HT1080 (cell line): ENCODE results near the gene DDX6. TPM values are rescaled to one million over a fixed set of nuclear protein-coding genes. Genes with fewer than 3 reads are reported as not detected.
"Not testable (repeated sequence)": the region's sequence is repeated elsewhere in the genome, so short reads cannot be mapped to it uniquely, and the experiment has no call there.

Experiments used
- DNase-seq: peaks from one replicate; pipeline ENCODE4 v3.0.0-alpha.2; 2015; ENCODE audit warnings: low read depth
- total RNA-seq: library from RNA; depleted of rRNA; stranded (reverse); fragments of >200 nt; shearing (Covaris generic); gene quantifications from 2 replicates; pipeline ENCODE4 v1.2.3, GENCODE V29; 2014

DDX6 gene
- total RNA-seq, 1 experiment from 2014 or later, result 55.5 TPM

GRCh38 chr11:118744046-118744445, 46.9 kb downstream of the DDX6 start:
- DNase-seq, result no peak

GRCh38 chr11:118742304-118742703, 48.7 kb downstream of the DDX6 start:
- DNase-seq, result no peak

- no peak for DNase-seq
Observed at GRCh38 chr11:118740892-118741291, 50.1 kb downstream of the DDX6 start.

GRCh38 chr11:118735203-118735602, 55.8 kb downstream of the DDX6 start:
- DNase-seq, result no peak

GRCh38 chr11:118734031-118734430, 56.9 kb downstream of the DDX6 start:
- no peak for DNase-seq

- not testable (repeated sequence) for DNase-seq
Observed at GRCh38 chr11:118729753-118730152, 61.2 kb downstream of the DDX6 start.

GRCh38 chr11:118728112-118728511, 62.9 kb downstream of the DDX6 start:
- not testable (repeated sequence) for DNase-seq

GRCh38 chr11:118727721-118728066, 63.3 kb downstream of the DDX6 start:
- DNase-seq, result not testable (repeated sequence)

- DNase-seq, result not testable (repeated sequence)
Observed at GRCh38 chr11:118727001-118727720, 63.8 kb downstream of the DDX6 start.

- DNase-seq, result not testable (repeated sequence)
Observed at GRCh38 chr11:118721478-118722015, 69.4 kb downstream of the DDX6 start.

GRCh38 chr11:118720740-118721139, 70.2 kb downstream of the DDX6 start:
- not testable (repeated sequence) for DNase-seq

- DNase-seq, result not testable (repeated sequence)
Observed at GRCh38 chr11:118720078-118720477, 70.9 kb downstream of the DDX6 start.

- not testable (repeated sequence) for DNase-seq
Observed at GRCh38 chr11:118718562-118718961, 72.4 kb downstream of the DDX6 start.

GRCh38 chr11:118717733-118718132, 73.2 kb downstream of the DDX6 start:
- not testable (repeated sequence) for DNase-seq

GRCh38 chr11:118717221-118717620, 73.7 kb downstream of the DDX6 start:
- DNase-seq, result not testable (repeated sequence)

GRCh38 chr11:118715837-118716260, 75.1 kb downstream of the DDX6 start:
- no peak for DNase-seq

GRCh38 chr11:118715245-118715831, 75.6 kb downstream of the DDX6 start:
- no peak for DNase-seq

- DNase-seq, result no peak
Observed at GRCh38 chr11:118714816-118715215, 76.1 kb downstream of the DDX6 start.

- DNase-seq, result not testable (repeated sequence)
Observed at GRCh38 chr11:118714416-118714815, 76.5 kb downstream of the DDX6 start.

GRCh38 chr11:118708296-118708695, 82.7 kb downstream of the DDX6 start:
- DNase-seq, result no peak

- DNase-seq, result no peak
Observed at GRCh38 chr11:118706546-118706825, 84.5 kb downstream of the DDX6 start.

- DNase-seq, result no peak
Observed at GRCh38 chr11:118705791-118706545, 85.0 kb downstream of the DDX6 start.
